ENCODE results near the gene WIF1.

DNA sequence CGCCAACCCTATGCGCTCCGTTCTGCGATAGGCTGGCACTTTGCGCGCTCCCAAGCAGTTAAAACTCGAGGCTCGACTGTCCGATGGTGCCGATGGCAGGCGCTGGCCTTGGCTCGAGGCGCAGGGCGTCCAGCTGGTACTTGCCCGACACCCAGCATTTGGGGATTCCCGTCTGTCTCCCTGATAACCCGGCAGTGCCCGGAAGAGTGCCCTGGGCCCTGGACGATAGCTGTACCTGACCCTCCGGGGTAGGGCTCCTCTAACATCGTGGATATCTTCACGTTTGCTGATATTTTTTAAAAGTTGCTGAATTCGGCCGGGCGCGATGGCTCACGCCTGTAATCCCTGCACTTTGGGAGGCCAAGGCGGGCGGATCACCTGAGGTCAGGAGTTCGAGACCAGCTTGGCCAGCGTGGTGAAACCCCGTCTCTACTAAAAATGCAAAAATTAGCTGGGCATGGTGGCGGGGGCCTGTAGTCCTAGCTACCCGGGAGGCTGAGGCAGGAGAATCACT lies 908 bp upstream of the WIF1 start:
- TF ChIP-seq POLR2A (IDR thresholded peaks at IDR 0.05; ENCODE audit: low read depth, low read length) (no peak), CTCF (conservative IDR thresholded peaks at IDR 0.05; ENCODE audit: low read depth, low read length) (no peak), MAZ (IDR thresholded peaks at IDR 0.05; ENCODE audit: borderline replicate concordance, low read depth, low read length) (no peak), RFX5 (IDR thresholded peaks at IDR 0.05; ENCODE audit: low read depth, low read length) (no peak), BHLHE40 (IDR thresholded peaks at IDR 0.05; ENCODE audit: low read depth, low read length) (no peak), CEBPB (IDR thresholded peaks at IDR 0.05; ENCODE audit: low read depth, low read length) (no peak)

All from IMR-90 (cell line).